ENCODE results near the gene MPZL1.
"Not testable (repeated sequence)": the region's sequence is repeated elsewhere in the genome, so short reads cannot be mapped to it uniquely, and the experiment has no call there.

The MPZL1 gene

DNA sequence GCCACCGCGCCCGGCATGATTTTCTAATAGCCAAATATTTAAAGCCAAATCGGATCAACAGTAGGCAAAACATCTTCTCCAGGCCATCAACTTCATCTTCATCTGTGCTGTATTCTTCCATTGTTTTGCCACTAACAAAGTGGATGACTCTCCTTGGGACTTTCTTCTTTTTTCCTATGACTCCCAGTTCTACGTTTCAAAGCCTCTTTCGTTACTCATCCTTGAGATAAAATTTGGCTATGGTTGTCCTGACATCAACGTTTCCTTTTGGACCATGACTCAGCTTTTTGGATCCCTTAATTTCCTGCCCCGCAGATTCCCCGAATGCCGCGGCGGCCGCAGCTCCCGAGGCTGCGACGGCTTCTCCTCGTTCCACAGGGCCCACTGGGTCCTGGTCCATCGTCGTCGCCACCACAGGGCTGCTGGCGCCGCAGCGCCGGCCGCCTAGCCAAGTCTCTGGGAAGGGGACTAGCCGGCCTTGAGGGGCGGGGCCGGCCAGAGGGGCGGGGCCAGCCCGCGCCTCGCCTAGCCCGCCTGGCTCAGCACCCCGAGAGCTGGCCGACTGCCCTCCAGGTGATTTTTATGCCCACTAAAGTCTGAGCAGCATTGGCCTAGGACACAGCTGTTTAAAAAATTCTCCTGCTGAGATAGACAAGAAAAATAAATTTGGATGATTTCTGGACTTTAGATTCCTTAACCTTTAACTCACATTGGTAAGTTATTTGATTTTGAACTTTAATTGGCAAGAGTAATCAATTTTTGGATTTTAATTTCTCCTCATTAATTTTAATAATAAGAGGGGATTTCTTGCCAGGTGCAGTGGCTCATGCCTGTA, 98.3 kb downstream of the MPZL1 start:
- peak; percentile 78 for DNase-seq

DNA sequence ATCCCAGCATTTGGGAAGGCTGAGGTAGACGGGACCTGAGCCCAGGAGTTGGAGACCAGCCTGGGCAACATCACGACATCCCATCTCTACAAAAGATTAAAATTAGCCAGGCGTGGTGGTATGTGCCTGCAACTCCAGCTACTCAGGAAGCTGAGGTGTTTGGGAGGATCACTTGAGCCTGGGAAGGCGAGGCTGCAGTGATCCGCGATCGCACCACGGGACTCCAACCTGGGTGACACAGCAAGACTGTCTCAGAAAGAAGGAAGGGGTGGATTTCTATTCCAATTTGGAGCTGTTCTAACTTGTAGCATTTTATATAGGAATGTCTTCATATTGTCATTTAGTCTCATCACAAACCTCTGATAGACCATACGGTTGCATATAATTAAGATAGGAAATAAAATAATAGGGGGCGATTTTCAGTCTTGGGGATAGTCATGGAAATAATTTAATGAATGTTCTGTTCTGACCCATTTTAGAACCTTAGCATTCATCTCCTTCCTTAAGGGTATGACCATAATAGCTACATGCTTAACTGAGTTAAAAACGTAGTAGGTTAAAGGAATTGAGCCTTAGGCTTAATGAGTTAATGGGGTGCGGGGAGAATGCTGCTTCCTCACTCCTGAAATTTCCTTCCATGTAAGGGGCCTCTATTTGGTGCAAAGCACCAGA, 99.0 kb downstream of the MPZL1 start:
- no peak for DNase-seq

GRCh38 chr1:167821356-167821685, 99.5 kb downstream of the MPZL1 start:
- no peak for DNase-seq

DNA sequence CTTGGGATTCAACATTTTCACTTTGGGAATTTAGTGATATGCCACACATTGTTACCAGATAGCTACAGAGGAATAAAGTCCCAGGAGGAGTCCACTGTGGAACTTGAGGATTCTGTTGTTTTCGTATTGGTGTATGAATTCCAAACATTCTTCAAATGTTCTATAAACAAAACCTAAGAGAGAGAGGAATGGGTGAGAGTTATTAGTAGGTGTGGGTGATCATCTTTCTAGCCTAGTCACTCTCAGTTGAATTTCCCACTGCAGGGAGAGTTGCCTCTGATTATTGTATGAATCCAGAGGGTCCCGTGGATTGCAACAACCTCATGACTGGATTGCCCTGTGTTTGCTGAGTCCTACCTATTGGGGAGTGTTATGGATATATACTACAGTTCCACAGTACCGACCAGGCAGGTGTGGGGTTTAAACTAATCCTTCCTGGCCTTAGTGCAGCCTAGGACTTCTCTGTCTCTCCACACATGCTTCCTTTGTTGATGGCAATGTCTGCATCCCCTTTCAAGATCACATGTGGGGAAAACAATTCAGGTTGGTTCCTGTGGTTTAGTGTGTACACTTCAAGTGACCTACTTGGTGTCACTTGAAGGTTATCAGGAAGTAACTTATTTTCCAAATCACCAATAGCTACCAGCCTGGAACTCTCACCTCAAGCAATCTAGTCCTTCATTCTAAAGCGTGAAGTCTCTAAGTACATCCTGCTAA, 100.3 kb downstream of the MPZL1 start:
- no peak for DNase-seq

DNA sequence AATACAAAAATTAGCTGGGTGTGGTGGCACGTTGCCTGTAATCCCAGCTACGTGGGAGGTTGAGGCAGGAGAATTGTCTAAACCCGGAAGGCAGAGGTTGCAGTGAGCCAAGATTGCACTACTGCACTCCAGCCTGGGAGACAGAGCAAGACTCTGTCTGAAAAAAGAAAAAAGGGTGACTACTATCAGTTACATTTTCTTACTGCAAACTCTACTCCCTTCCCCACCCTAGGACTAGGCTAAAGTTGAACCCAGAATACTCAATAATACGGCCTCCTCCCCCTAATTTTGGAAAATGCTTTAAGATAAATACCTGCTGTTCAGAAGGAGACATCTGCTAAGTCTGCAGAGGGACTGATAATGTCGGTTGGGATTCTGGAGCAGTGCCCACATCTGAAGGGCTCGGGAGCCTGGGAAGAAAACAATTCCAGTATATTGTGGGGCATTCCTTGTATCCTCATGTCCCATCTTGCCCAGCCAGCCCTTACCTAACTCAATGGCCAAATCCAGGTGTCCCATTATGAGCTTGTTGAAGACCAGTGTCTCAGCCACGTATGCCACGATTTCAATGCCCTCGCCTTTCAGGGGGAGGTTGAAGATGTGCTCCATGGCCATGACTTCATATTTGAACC, 102.5 kb downstream of the MPZL1 start:
- DNase-seq, result no peak

GRCh38 chr1:167825419-167826079, 103.8 kb downstream of the MPZL1 start:
- DNase-seq, result no peak

DNA sequence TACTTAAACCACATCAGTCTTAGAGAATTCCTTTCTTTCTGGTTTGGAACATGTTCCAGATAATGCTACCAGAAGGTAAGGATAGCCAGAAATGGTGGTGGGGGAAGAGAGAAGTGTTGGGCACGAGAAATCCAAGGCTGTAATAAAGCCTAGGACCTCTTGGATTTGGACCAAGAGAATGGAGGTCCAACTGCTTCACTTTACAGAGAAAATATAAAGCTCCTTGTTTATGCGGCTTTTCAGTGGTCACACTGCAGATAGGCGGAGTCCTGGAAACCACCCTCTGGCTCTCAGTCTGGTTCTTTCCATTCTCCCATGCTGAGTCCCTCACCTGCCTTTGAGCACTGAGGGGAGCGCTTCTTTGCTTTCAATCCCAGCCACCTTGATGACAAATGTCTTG, 104.3 kb downstream of the MPZL1 start:
- no peak for DNase-seq

GRCh38 chr1:167829868-167830267, 108.1 kb downstream of the MPZL1 start:
- no peak for DNase-seq

DNA sequence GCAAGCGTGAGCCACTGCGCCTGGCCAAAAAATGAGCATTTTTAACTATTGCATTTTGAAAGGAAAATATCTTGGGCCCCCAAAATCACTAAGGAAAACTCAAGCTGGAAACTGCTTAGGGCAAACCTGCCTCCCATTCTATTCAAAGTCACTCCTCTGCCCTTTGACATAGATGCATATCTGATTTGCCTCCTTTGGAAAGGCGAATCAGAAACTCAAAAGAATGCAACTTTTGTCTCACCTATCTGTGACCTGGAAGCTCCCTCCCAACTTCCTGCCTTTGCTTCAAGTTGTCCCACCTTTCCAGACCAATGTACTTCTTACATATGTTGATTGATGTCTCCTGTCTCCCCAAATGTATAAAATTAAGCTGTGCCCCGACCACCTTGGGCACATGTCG, 108.9 kb downstream of the MPZL1 start:
- not testable (repeated sequence) for DNase-seq

GRCh38 chr1:167832693-167833092, 110.9 kb downstream of the MPZL1 start:
- no peak for DNase-seq

DNA sequence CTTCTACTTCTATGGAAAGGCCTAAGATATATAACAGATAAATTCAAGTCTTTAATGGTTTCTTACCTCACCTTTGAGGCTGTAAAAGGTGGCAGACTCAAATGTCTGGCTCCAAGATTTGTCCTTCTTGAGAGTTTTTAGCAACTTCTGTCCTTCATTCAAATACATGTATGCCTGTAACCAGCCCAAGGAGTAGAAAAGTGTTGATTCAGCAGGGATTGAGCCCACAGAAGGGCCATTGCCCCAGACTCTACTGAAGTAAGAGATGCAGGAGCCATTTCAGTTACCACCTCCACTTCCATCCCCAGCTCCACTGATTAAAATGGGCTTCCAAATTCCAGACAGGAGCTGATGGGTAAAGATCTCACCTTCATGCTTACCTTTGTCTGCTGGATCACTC, 112.1 kb downstream of the MPZL1 start:
- DNase-seq, result no peak

DNA sequence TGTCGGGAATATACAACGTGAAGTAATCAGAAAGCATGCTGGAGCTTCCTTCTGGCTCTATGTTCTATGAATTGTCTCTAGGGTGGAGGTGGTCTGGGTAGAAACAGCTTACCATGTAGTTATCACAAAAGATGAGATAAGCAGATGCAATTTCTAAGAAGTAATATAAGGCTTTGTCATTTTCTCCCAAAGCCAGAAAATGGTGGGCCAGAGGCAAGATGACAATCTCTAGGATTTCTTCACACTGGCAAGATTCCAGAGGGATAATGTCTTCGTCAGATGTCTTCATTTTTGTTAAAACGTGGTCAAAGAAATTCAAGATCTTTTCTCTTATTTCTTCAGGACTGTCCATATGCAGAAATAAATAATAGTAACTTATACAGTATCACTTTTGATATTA, 114.4 kb downstream of the MPZL1 start:
- no peak for DNase-seq

- no peak for DNase-seq
Measured at GRCh38 chr1:167837326-167837725, 115.5 kb downstream of the MPZL1 start.

DNA sequence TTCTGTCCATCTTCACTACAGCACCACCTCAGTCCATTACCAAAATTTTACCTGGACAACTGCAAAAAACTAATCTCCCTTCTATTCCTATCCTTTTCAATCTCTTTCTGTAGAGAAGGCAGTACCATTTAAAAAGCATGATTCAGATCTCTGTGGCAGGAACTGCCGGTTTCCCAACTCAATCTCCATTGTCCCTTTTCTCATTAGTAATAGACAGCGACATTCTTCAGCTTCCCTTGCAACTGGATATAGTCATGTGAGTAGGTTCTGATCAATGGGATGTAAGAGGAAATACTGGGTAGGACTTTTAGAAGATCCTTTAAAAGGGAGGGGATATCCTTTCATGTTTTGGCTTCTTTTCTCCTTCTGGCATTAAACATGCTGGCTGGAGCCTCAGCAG, 117.2 kb downstream of the MPZL1 start:
- no peak for DNase-seq
